Parathyroid adenoma (tissue), 2 donors: ENCODE data around the gene OSGIN1.

Source experiments
- H2AFZ ChIP-seq: fragments of 300-600 bp; sonication (generic); one replicate; pipeline ENCODE4 v1.7.0; 2017; ENCODE audit warnings: antibody characterized with exemption, mild to moderate bottlenecking
- H3K27ac ChIP-seq: fragments of 300-600 bp; sonication (generic); one replicate; pipeline ENCODE4 v1.7.0; 2017
- H3K27me3 ChIP-seq: fragments of 300-600 bp; sonication (generic); one replicate; pipeline ENCODE4 v1.7.0; 2017; ENCODE audit warnings: low read length; ENCODE audit not compliant: control insufficient read depth, insufficient read depth
- H3K36me3 ChIP-seq: fragments of 300-600 bp; sonication (generic); one replicate; pipeline ENCODE4 v1.7.0; 2017; ENCODE audit warnings: low read length; ENCODE audit not compliant: control insufficient read depth, insufficient read depth
- H3K4me1 ChIP-seq: fragments of 300-600 bp; sonication (generic); one replicate; pipeline ENCODE4 v1.7.0; 2017; ENCODE audit warnings: control low read depth
- H3K4me2 ChIP-seq: fragments of 300-600 bp; sonication (generic); one replicate; pipeline ENCODE4 v1.7.0; 2017; ENCODE audit warnings: low read length
- H3K4me3 ChIP-seq: fragments of 300-600 bp; sonication (generic); one replicate; pipeline ENCODE4 v1.7.0; 2017; ENCODE audit warnings: low read depth, low read length
- H3K79me2 ChIP-seq: fragments of 300-600 bp; sonication (generic); one replicate; pipeline ENCODE4 v1.7.0; 2017; ENCODE audit warnings: control low read depth
- H3K9ac ChIP-seq: fragments of 300-600 bp; sonication (generic); one replicate; pipeline ENCODE4 v1.7.0; 2017; ENCODE audit warnings: mild to moderate bottlenecking
- H3K9me3 ChIP-seq: fragments of 300-600 bp; sonication (generic); one replicate; pipeline ENCODE4 v1.7.0; 2017; ENCODE audit warnings: low read length; ENCODE audit not compliant: control insufficient read depth
- TF ChIP-seq, protein P1 (sequence below): fragments of 300-600 bp; sonication (generic); IDR thresholded peaks from one replicate; pipeline ENCODE4 v1.7.0; 2017; ENCODE audit warnings: antibody characterized with exemption, mild to moderate bottlenecking
- donor health status: primary hyperparathyroidism.

OSGIN1 gene

GRCh38 chr16:83989300-83989699, 36.3 kb downstream of the OSGIN1 start:
- no peak overlapping the region for H3K4me3 ChIP-seq
- TF ChIP-seq, protein P1, sequence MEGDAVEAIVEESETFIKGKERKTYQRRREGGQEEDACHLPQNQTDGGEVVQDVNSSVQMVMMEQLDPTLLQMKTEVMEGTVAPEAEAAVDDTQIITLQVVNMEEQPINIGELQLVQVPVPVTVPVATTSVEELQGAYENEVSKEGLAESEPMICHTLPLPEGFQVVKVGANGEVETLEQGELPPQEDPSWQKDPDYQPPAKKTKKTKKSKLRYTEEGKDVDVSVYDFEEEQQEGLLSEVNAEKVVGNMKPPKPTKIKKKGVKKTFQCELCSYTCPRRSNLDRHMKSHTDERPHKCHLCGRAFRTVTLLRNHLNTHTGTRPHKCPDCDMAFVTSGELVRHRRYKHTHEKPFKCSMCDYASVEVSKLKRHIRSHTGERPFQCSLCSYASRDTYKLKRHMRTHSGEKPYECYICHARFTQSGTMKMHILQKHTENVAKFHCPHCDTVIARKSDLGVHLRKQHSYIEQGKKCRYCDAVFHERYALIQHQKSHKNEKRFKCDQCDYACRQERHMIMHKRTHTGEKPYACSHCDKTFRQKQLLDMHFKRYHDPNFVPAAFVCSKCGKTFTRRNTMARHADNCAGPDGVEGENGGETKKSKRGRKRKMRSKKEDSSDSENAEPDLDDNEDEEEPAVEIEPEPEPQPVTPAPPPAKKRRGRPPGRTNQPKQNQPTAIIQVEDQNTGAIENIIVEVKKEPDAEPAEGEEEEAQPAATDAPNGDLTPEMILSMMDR = no peak
- peak overlapping the region; percentile 35 for H2AFZ ChIP-seq
- no peaks in the 10 kb centered on the region for H3K79me2 ChIP-seq
- H3K27me3 ChIP-seq = no peaks in the 10 kb centered on the region
- H3K36me3 ChIP-seq = no peaks in the 10 kb centered on the region
- no peaks in the 10 kb centered on the region for H3K9me3 ChIP-seq
- no peak overlapping the region for H3K4me2 ChIP-seq
- peaks cover 29% of the 10 kb centered on the region for H3K4me1 ChIP-seq
- H3K9ac ChIP-seq = no peak overlapping the region
- no peak overlapping the region for H3K27ac ChIP-seq

DNA sequence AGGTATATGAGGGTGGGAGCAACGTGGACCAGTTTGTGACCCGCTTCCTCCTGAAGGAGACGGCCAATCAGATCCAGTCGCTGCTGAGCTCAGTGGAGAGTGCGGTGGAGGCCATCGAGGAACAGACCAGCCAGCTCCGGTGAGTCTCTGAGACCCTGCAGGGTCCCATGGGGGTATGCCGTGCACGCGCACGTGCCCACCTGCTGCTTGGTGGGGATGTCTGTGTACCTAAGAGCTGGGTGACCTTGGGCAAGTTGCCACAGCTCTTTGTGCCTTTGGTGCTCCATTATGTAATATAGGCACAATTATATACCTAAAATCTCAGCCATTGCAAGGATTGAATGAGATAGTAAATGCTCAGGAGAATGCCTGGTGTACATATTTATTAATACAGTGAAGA, 37.5 kb downstream of the OSGIN1 start:
- TF ChIP-seq, protein P1 = no peak
- Histone ChIP-seq H3K27me3 (no peaks in the 10 kb centered on the region), H3K27ac (no peak overlapping the region), H3K9ac (no peak overlapping the region), H3K9me3 (no peaks in the 10 kb centered on the region), H3K4me1 (peaks cover 40% of the 10 kb centered on the region), H2AFZ (no peak overlapping the region), H3K4me3 (no peak overlapping the region), H3K79me2 (no peaks in the 10 kb centered on the region), H3K36me3 (no peaks in the 10 kb centered on the region), H3K4me2 (no peak overlapping the region)

- peak overlapping the region; percentile 82 for H2AFZ ChIP-seq
- H3K4me3 ChIP-seq = peak overlapping the region; percentile 28
- TF ChIP-seq, protein P1 = no peak
- H3K9me3 ChIP-seq = no peaks in the 10 kb centered on the region
- no peaks in the 10 kb centered on the region for H3K36me3 ChIP-seq
- H3K9ac ChIP-seq = no peak overlapping the region
- no peaks in the 10 kb centered on the region for H3K79me2 ChIP-seq
- H3K27me3 ChIP-seq = no peaks in the 10 kb centered on the region
- H3K27ac ChIP-seq = peak overlapping the region; percentile 84
- peak overlapping the region; percentile 63 for H3K4me2 ChIP-seq
- H3K4me1 ChIP-seq = peaks cover 48% of the 10 kb centered on the region
Measured at GRCh38 chr16:83992624-83993023, 39.6 kb downstream of the OSGIN1 start.

DNA sequence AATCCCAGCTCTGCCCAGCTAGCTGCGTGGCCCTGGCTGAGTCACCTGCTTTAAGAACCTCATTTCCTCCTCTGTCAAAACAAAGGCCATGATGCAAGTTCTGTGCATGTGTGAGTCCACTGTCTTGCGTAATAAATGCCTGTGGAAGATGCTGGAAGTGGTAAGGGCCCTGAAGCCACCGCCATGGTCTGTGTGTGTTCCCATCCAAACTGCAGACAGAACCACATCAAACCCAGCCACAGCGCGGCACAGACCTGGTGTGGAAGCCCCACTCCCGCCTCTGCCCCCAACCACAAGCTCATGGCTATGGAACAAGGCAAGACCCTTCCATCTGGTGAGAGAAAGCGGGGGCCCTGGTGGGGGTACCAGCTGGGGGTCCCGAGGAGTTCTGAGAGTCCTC, 41.0 kb downstream of the OSGIN1 start:
- Histone ChIP-seq H3K9ac (no peak overlapping the region), H3K27ac (peak overlapping the region; percentile 84), H3K4me1 (peaks cover 48% of the 10 kb centered on the region), H3K27me3 (no peaks in the 10 kb centered on the region), H3K9me3 (no peaks in the 10 kb centered on the region), H3K79me2 (no peaks in the 10 kb centered on the region), H3K4me2 (no peak overlapping the region), H2AFZ (no peak overlapping the region), H3K36me3 (no peaks in the 10 kb centered on the region), H3K4me3 (no peak overlapping the region)
- TF ChIP-seq, protein P1 = no peak

DNA sequence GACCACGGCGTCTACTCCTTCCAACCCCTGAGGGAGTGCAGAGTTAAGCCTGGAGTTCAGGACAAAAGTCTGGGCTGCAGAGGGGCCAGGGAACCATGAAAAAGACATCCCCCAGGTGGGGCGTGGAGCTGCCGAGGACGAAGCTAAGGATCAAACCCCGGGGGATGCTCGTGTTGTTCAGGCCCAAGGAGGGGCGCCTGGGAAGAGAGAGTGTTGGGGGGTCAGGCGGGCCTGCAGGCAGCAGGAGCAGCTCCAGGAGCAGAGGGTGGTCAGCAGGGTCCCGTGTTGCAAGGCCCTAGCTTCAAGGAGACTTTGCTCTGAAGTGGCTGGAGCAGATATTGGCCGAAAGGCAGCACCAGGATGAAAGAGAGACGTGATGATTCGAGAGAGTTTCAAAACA, 41.7 kb downstream of the OSGIN1 start:
- Histone ChIP-seq H3K36me3 (no peaks in the 10 kb centered on the region), H3K4me3 (no peak overlapping the region), H3K9me3 (no peaks in the 10 kb centered on the region), H2AFZ (peak overlapping the region; percentile 18), H3K79me2 (no peaks in the 10 kb centered on the region), H3K27ac (peak overlapping the region; percentile 84), H3K27me3 (no peaks in the 10 kb centered on the region), H3K4me1 (peaks cover 46% of the 10 kb centered on the region), H3K4me2 (no peak overlapping the region), H3K9ac (peak overlapping the region; percentile 4)
- TF ChIP-seq, protein P1 = no peak
